HFF-Myc (cell line): Measurements from ENCODE around the gene BICD1.

Experiments used
- DNase-seq: peaks from one replicate; pipeline ENCODE4 v3.0.0-alpha.2; 2011; ENCODE audit warnings: low read depth; ENCODE audit errors: extremely low read depth
- H3K4me3 ChIP-seq: replicated peaks from 2 replicates; pipeline ENCODE4 v1.5.1; 2011; ENCODE audit warnings: low read depth, mild to moderate bottlenecking, control low read depth, low read length
- CTCF ChIP-seq: IDR thresholded peaks from 2 replicates; pipeline ENCODE4 v1.5.1; 2012; ENCODE audit warnings: mild to moderate bottlenecking, low read depth, low read length, control low read depth; ENCODE audit errors: missing control alignments

Gene BICD1

GRCh38 chr12:32369202-32369601 is 262.6 kb downstream of the BICD1 start:
- no peak for TF ChIP-seq CTCF
- DNase-seq, result no peak
- no peak overlapping the region for H3K4me3 ChIP-seq

- no peak overlapping the region for H3K4me3 ChIP-seq
- no peak for TF ChIP-seq CTCF
- no peak for DNase-seq
These were observed 270.9 kb downstream of the BICD1 start for GRCh38 chr12:32377344-32378055.

GRCh38 chr12:32379213-32379612 is 272.6 kb downstream of the BICD1 start:
- DNase-seq, result no peak
- TF ChIP-seq CTCF, result no peak
- no peak overlapping the region for H3K4me3 ChIP-seq

- H3K4me3 ChIP-seq, result no peak overlapping the region
- no peak for TF ChIP-seq CTCF
- no peak for DNase-seq
These were observed 273.0 kb downstream of the BICD1 start for GRCh38 chr12:32379667-32380066.

- TF ChIP-seq CTCF, result no peak
- DNase-seq, result no peak
- no peak overlapping the region for H3K4me3 ChIP-seq
These were observed 275.6 kb downstream of the BICD1 start for GRCh38 chr12:32382226-32382625.

- TF ChIP-seq CTCF, result no peak
- peak overlapping the region; percentile 29 for H3K4me3 ChIP-seq
- no peak for DNase-seq
These were observed 284.0 kb downstream of the BICD1 start for GRCh38 chr12:32390572-32391219.
